Mammary epithelial cell (primary cell): ENCODE data around the gene ME2.

Experiments used
- EZH2 ChIP-seq: IDR thresholded peaks from 2 replicates; pipeline ENCODE4 v1.6.1; 2012; ENCODE audit warnings: low read length, inconsistent platforms, borderline replicate concordance
- TF ChIP-seq, protein P1 (sequence below), 2 donors: IDR thresholded peaks in 1 of 2; conservative IDR thresholded peaks in 1 of 2; 2 replicates each; pipeline ENCODE4 v1.5.1; 2011 to 2012; ENCODE audit warnings: inconsistent platforms in 2 of 2, low read length in 2 of 2, mild to moderate bottlenecking in 2 of 2, control low read depth in 1 of 2, low read depth in 1 of 2; ENCODE audit not compliant: insufficient read depth in 1 of 2; ENCODE audit errors: extremely low read depth in 1 of 2

DNA sequence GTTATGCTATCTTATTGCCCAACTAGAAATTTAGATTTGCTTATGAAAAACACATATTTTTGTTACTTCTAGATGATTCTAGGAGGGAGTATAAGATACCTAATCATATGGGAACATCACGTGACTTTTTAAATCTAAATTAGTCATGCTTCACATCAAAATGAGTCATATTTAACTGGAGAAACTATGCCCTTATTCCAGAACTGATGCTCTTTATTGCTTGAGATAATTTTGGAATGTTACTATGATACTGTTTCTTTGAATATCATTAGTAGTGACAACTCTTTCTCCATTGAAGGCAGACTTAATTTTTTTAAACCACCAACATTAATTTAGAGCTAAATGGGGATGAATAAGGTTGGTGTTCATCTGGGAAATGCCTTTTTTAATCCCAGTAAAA, 69.0 kb downstream of the ME2 start:
- TF ChIP-seq, protein P1, sequence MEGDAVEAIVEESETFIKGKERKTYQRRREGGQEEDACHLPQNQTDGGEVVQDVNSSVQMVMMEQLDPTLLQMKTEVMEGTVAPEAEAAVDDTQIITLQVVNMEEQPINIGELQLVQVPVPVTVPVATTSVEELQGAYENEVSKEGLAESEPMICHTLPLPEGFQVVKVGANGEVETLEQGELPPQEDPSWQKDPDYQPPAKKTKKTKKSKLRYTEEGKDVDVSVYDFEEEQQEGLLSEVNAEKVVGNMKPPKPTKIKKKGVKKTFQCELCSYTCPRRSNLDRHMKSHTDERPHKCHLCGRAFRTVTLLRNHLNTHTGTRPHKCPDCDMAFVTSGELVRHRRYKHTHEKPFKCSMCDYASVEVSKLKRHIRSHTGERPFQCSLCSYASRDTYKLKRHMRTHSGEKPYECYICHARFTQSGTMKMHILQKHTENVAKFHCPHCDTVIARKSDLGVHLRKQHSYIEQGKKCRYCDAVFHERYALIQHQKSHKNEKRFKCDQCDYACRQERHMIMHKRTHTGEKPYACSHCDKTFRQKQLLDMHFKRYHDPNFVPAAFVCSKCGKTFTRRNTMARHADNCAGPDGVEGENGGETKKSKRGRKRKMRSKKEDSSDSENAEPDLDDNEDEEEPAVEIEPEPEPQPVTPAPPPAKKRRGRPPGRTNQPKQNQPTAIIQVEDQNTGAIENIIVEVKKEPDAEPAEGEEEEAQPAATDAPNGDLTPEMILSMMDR (conservative IDR thresholded peaks at IDR 0.05 in 1 of 2, IDR thresholded peaks at IDR 0.05 in 1 of 2; ENCODE audit: extremely low read depth in 1 of 2, insufficient read depth in 1 of 2, low read depth in 1 of 2, low read length in 2 of 2), result no peak
- no peak for TF ChIP-seq EZH2
